AG04450 (cell line): ENCODE results near the gene CA7. TPM values are rescaled to one million over a fixed set of nuclear protein-coding genes. Genes with fewer than 3 reads are reported as not detected.

ENCODE experiments used
- CTCF ChIA-PET: fragments of 300-600, 350-600 bp; formaldehyde crosslinking; extraction: SDS; loops from one replicate; lab custom pipeline; 2022; ENCODE audit warnings: antibody characterized with exemption, inconsistent platforms; lab: Charles Lee
- POLR2A ChIA-PET: fragments of 350-600 bp; formaldehyde crosslinking; extraction: SDS; loops from one replicate; lab custom pipeline; 2021; ENCODE audit warnings: antibody characterized with exemption, inconsistent platforms; lab: Yijun Ruan, JAX
- DNase-seq: peaks from one replicate; pipeline ENCODE4 v3.0.0-alpha.2; 2011; ENCODE audit warnings: low read depth, low spot score
- H3K27ac ChIP-seq: one replicate; pipeline ENCODE4 v1.5.1; 2012; ENCODE audit warnings: low read depth, low read length, control low read depth
- H3K27me3 ChIP-seq: one replicate; pipeline ENCODE4 v1.6.0; 2012; ENCODE audit warnings: low read length; ENCODE audit not compliant: control insufficient read depth, insufficient read depth
- H3K4me3 ChIP-seq: 2 replicates; pipeline ENCODE4 v1.5.1; 2011; ENCODE audit warnings: mild to moderate bottlenecking, low read depth, low read length, control low read depth
- H3K9me3 ChIP-seq: 2 replicates; pipeline ENCODE4 v1.5.1; 2012; ENCODE audit warnings: low read length; ENCODE audit not compliant: control insufficient read depth, insufficient read depth
- polyA plus RNA-seq: library from polyadenylated mRNA; depleted of rRNA; stranded (reverse); fragments of >200 nt; gene quantifications from 2 replicates; pipeline ENCODE4 v1.2.3, GENCODE V29; 2011; rRNA removed
- TF ChIP-seq, protein P1 (sequence below): IDR thresholded peaks from 2 replicates; pipeline ENCODE4 v1.5.1; 2011; ENCODE audit warnings: low read depth, low read length, control low read depth, inconsistent platforms

Gene CA7
- polyA plus RNA-seq, 1 experiment: not detected

DNA sequence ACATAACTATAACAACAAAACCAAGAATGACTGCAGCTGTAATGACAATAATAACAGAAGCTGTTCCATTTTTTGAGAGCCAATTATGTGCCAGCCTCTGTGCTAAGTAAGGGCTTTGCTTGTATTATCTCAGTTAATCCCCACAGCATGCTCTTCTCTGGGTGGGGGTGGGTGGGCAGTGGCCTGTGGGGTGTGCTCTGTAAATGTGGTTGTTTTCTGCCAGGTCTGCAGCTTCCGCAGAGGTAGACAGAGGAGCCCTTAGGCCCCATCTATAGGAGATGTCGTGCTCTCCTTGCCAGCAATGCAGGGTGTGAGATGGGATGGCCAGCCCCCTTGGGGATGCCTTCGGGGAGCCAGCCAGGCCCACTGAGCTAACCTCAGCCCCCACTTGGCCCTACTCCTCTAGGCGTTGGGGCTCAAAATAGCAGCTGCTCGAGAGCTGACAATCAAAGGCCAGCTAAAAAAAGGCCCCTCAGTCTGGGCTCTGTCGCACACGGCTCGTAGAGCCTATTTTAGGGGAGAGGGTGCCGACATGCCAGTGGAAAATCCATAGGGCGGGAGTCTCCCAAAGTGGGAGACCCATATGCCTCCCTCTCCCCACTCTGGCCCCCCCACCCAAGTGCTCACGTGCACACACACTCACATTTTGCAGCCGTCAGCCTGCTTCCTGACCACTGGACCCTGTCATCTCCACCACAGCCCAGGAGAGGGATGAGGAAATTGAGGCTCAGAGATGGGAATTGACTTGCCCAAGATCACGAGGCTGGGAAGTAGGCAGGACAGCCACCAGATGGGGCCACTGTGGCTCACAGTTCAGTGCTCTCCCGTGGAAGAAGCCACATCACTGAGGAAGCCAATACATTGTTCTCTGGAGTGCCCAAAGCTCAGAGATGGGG, 58.7 kb downstream of the CA7 start:
- H3K27ac ChIP-seq: no peak overlapping the region
- ChIA-PET CTCF (no interaction called here), POLR2A (interaction anchor here (0.6 kb wide), 1 partner anchor 145 kb away, joined by 3 read pairs; no protein-coding TSS in a partner anchor)
- no peaks in the 10 kb centered on the region for H3K9me3 ChIP-seq
- no peak overlapping the region for H3K4me3 ChIP-seq
- TF ChIP-seq, protein P1, sequence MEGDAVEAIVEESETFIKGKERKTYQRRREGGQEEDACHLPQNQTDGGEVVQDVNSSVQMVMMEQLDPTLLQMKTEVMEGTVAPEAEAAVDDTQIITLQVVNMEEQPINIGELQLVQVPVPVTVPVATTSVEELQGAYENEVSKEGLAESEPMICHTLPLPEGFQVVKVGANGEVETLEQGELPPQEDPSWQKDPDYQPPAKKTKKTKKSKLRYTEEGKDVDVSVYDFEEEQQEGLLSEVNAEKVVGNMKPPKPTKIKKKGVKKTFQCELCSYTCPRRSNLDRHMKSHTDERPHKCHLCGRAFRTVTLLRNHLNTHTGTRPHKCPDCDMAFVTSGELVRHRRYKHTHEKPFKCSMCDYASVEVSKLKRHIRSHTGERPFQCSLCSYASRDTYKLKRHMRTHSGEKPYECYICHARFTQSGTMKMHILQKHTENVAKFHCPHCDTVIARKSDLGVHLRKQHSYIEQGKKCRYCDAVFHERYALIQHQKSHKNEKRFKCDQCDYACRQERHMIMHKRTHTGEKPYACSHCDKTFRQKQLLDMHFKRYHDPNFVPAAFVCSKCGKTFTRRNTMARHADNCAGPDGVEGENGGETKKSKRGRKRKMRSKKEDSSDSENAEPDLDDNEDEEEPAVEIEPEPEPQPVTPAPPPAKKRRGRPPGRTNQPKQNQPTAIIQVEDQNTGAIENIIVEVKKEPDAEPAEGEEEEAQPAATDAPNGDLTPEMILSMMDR: no peak
- H3K27me3 ChIP-seq: no peaks in the 10 kb centered on the region
- DNase-seq: no peak

Other genes with a start within 250 kb of the CA7 start
- gene CMTM3, start 239.7 kb upstream of the CA7 start, polyA plus RNA-seq: 31.6 and 33.5 TPM in 2 replicates
- 16.4 and 19.2 TPM in 2 replicates for gene CMTM4, start 147.7 kb upstream of the CA7 start, polyA plus RNA-seq
- 86.7 and 88.5 TPM in 2 replicates for gene DYNC1LI2, start 92.8 kb upstream of the CA7 start, polyA plus RNA-seq
- not detected in 2 replicates for gene TERB1, start 42.8 kb upstream of the CA7 start, polyA plus RNA-seq
- gene NAE1, start 13.4 kb upstream of the CA7 start, polyA plus RNA-seq: 31.3 and 49.8 TPM in 2 replicates
- gene PDP2, start 36.1 kb downstream of the CA7 start, polyA plus RNA-seq: 11.8 and 12.1 TPM in 2 replicates
- not detected in 2 replicates for gene CDH16, start 74.5 kb downstream of the CA7 start, polyA plus RNA-seq
- 1.9 and 2.7 TPM in 2 replicates for gene RRAD, start 81.1 kb downstream of the CA7 start, polyA plus RNA-seq
- gene CIAO2B, start 90.0 kb downstream of the CA7 start, polyA plus RNA-seq: 131 and 166 TPM in 2 replicates
- 20.7 and 24.9 TPM in 2 replicates for gene CES2, start 91.1 kb downstream of the CA7 start, polyA plus RNA-seq
- 0.06 and 0.12 TPM in 2 replicates for gene CES3, start 116.9 kb downstream of the CA7 start, polyA plus RNA-seq
- 2.8 and 3.3 TPM in 2 replicates for gene CES4A, start 144.2 kb downstream of the CA7 start, polyA plus RNA-seq
- 35.9 and 46.1 TPM in 2 replicates for gene CBFB, start 184.7 kb downstream of the CA7 start, polyA plus RNA-seq